HG02981 (cell line): Measurements from ENCODE around the gene C1QL1.
"Not testable (repeated sequence)": the region's sequence is repeated elsewhere in the genome, so short reads cannot be mapped to it uniquely, and the experiment has no call there.

Experiments used
- ATAC-seq: cut with Tn5 transposase; IDR thresholded peaks from one replicate; pipeline ENCODE4 v1.9.1; 2021; ENCODE audit warnings: mild to moderate bottlenecking, moderate library complexity; ENCODE audit not compliant: unreplicated experiment

The C1QL1 gene

DNA sequence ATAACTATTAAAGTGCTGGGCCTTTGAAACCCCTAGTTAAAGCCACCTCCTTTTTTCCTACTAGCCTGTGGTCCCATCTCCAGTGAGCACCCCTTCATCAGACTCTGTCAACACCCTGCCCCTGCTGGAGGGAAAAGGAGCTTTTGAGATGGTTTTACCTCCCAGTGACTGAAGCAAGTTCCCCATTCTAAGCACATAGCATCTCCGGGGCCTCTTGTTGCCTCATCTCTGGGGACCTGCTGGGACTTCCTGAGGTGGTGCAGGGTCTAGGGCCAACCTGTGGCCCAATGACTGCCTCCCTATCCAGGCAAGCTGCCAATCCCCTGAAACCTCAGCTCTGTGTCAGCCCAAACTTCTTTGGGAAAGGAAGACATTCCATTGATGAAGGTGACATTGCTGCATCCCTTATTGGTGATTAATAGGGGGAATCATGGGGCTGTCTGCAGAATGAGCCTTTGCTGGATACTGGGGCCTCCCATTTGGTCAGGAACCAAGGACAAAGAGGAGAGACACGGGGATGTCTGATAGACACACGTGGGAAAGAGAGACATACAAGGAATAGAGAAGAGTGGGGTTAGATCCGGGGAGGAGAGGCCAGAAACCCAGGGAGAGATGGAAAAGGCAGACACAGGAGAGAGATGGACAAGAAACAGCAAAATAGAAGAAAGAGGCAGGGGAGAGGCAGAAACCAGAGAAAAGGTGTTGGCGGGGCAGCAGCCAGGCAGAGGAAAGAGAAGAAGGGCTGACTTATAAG is 2.4 kb downstream of the C1QL1 start:
- ATAC-seq, result no peak

GRCh38 chr17:44961921-44962350 is 6.2 kb downstream of the C1QL1 start:
- no peak for ATAC-seq

- no peak for ATAC-seq
These were observed 7.4 kb downstream of the C1QL1 start for GRCh38 chr17:44960691-44961090.

- no peak for ATAC-seq
These were observed 8.1 kb downstream of the C1QL1 start for GRCh38 chr17:44959821-44960531.

- no peak for ATAC-seq
These were observed 10.8 kb downstream of the C1QL1 start for GRCh38 chr17:44956998-44957981.

- ATAC-seq, result no peak
These were observed 12.3 kb downstream of the C1QL1 start for GRCh38 chr17:44955674-44956425.

- no peak for ATAC-seq
These were observed 15.1 kb downstream of the C1QL1 start for GRCh38 chr17:44952946-44953475.

DNA sequence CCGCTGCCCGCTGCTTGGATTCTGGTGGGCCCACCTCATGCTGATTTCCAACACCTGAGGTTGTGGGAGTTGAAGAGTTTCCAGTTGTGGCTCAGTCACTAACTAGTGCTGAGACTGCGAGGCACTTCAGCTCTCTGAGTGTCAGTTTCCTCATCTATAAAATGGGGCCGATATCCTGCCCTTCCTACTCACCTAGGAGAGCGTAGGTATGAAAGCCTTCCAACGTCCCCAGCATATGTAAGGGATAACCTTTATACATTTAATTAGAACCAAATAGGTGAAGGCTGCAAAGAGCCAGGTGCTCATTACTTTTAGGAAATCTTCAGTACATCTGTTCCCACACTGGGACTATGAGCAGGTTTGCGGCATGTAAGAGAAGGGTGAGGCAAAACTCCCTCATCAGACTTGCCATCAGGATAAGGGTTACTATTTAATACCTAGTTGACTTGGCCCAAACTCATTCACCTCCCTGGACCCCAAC is 19.7 kb downstream of the C1QL1 start:
- ATAC-seq, result no peak

DNA sequence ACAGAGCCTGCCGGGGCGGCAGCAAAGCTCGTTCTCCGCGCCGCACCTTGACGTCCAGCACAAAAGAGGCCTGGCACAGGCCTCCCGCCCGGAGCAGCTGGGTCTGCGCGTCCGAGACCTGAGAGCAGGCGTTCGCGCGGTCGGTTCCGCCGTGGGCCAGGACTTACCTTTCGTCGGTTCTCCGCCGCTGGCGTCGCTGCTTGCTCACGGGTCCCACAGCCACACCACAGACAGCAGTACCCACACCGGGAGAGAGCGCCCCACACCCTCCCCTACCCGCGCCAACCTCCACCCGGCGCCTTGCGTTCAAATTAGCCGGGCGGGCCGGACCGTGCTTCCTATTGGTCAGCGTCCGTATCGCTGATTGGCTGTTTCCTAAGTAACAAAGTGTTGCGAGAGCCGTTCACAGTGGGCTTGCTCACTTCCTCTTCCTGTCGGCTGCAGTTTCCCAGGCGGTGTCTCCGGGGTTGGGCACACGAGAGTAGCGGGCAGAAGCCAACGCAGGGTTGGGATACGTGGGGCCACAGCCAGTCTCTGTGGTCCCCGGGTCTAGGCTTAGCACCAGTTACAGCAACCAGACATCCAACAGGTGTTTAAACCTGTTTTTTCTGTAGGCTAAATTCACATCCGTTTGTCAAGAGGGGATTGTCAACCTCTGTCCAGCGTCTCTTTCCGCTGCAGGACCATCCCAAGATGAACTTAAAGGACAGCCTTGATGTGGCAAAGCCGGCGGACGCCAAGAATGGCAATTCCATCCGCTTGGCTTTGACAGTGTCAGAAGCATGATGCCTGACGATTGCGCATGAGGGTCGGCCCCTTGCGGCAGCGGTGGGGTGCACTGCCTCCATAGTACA is 20.4 kb downstream of the C1QL1 start, which contains the start of gene KIF18B:
Gene KIF18B, minus strand, starts transcription at position 313 of the 854 bp plus-strand sequence. CDS start 11,429 bp downstream, outside the sequence.
- ATAC-seq, result peak; percentile 94

GRCh38 chr17:44945652-44946051 is 22.5 kb downstream of the C1QL1 start:
- ATAC-seq, result not testable (repeated sequence)

- no peak for ATAC-seq
These were observed 25.6 kb downstream of the C1QL1 start for GRCh38 chr17:44942456-44942855.

- no peak for ATAC-seq
These were observed 26.3 kb downstream of the C1QL1 start for GRCh38 chr17:44941712-44942331.

GRCh38 chr17:44940768-44941167 is 27.3 kb downstream of the C1QL1 start:
- no peak for ATAC-seq

DNA sequence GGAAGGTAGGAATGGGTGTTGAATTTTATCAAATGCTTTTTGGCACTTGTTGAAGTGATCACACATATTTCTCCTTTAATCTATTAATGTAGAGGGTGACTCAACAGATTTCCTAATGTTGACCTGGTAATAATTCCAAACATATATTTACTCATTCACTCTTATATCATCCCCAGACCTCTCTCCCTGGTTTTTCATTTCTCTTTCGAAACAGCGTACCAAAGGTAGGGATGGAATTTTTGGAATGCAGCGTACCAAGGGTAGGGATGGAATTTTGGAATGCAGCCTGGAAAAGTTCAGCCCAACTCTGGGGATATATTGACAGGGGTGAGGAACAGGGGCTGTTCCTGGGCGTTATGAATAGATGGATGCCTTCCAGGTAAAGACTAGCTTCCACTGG is 27.8 kb downstream of the C1QL1 start:
- ATAC-seq, result no peak

GRCh38 chr17:44935116-44935515 is 33.0 kb downstream of the C1QL1 start:
- ATAC-seq, result no peak

DNA sequence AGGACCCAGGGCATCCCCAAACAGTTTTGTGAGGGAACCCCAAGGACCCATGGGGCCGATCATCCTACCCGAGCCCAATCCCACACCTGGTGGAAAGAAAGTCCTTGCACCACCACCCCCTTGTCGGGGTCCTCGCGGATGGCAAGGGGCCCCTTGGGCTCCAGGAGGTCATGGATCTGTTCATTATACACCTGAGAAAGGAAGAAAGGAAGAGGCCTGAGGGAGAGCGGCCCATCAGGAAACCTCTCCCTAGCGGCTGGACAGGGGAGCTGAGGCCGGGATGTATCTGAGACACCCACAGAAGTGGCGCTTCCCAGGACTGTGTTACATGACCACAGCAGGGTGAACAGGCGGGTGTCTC is 33.4 kb downstream of the C1QL1 start:
- no peak for ATAC-seq

GRCh38 chr17:44933824-44934744 is 34.0 kb downstream of the C1QL1 start:
- no peak for ATAC-seq

DNA sequence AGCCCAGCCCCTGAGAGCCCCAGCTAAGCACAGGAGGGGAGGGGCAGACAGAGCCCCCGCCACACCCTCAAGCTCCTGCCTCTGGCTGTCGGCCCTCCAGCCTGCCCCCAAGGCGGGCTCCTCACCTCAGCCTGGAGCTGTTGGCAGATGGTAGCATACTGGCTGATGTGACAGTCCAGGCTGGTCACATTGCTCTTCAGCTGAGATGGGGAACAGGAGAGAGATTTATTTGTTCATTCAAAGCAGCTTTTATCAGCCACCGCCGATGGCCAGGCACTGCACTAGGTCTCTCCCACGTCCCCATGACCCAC is 35.4 kb downstream of the C1QL1 start:
- no peak for ATAC-seq
